GM12891 (cell line): ENCODE results near the gene PHACTR4.

Experiments used
- POLR2A ChIP-seq: IDR thresholded peaks from 2 replicates; pipeline ENCODE4 v1.6.1; 2011; ENCODE audit warnings: low read depth, low read length, control low read depth
- POLR2AphosphoS5 ChIP-seq: IDR thresholded peaks from 2 replicates; pipeline ENCODE4 v1.6.1; 2011; ENCODE audit warnings: low read depth, low read length, control low read depth
- SPI1 ChIP-seq: IDR thresholded peaks from 2 replicates; pipeline ENCODE4 v1.6.1; 2011; ENCODE audit warnings: low read depth, low read length, control low read depth
- TAF1 ChIP-seq: IDR thresholded peaks from 2 replicates; pipeline ENCODE4 v1.6.1; 2011; ENCODE audit warnings: low read depth, low read length, control low read depth

- no peak for TF ChIP-seq POLR2A
- TF ChIP-seq SPI1, result no peak
- TF ChIP-seq POLR2AphosphoS5, result no peak
- no peak for TF ChIP-seq TAF1
Observed at GRCh38 chr1:28449904-28450303, 80.4 kb downstream of the PHACTR4 start.
